GM10266 (cell line): ENCODE results near the gene STARD8.

Source experiments
- DNase-seq: peaks from one replicate; pipeline ENCODE4 v3.0.0; 2012; ENCODE audit errors: extremely low spot score
- CTCF ChIP-seq: IDR thresholded peaks from 2 replicates; pipeline ENCODE4 v1.5.1; 2012; ENCODE audit warnings: mild to moderate bottlenecking, low read depth; ENCODE audit not compliant: control insufficient read depth, insufficient read depth; ENCODE audit errors: missing control alignments

STARD8 gene

GRCh38 chrX:68719181-68719903 lies 71.9 kb downstream of the STARD8 start:
- no peak for DNase-seq
- no peak for TF ChIP-seq CTCF

GRCh38 chrX:68719904-68720614 lies 72.6 kb downstream of the STARD8 start:
- TF ChIP-seq CTCF = no peak
- DNase-seq = no peak

- DNase-seq = no peak
- no peak for TF ChIP-seq CTCF
Observed at GRCh38 chrX:68720851-68721250, 73.4 kb downstream of the STARD8 start.

GRCh38 chrX:68721546-68721945 lies 74.1 kb downstream of the STARD8 start:
- no peak for DNase-seq
- TF ChIP-seq CTCF = no peak

GRCh38 chrX:68721991-68722860 lies 74.8 kb downstream of the STARD8 start:
- no peak for TF ChIP-seq CTCF

GRCh38 chrX:68723491-68724155 lies 76.2 kb downstream of the STARD8 start:
- DNase-seq = no peak

More at GRCh38 chrX:68721991-68722860, 74.8 kb downstream of the STARD8 start:
- DNase-seq = no peak

More at GRCh38 chrX:68723491-68724155, 76.2 kb downstream of the STARD8 start:
- no peak for TF ChIP-seq CTCF
